Melanocyte of skin (primary cell): Measurements from ENCODE around the gene DMXL2. TPM values are rescaled to one million over a fixed set of nuclear protein-coding genes. Genes with fewer than 3 reads are reported as not detected.

ENCODE experiments used
- total RNA-seq, 2 donors: library from RNA; depleted of rRNA; stranded (reverse); fragments of >200 nt; gene quantifications; 2 replicates each; pipeline ENCODE4 v1.2.3, GENCODE V29; 2012

DMXL2 gene
- total RNA-seq = 100 to 1,000 TPM in 1 of 2 donors, 10 to 100 TPM in 1; 48.3 to 101 TPM

DNA sequence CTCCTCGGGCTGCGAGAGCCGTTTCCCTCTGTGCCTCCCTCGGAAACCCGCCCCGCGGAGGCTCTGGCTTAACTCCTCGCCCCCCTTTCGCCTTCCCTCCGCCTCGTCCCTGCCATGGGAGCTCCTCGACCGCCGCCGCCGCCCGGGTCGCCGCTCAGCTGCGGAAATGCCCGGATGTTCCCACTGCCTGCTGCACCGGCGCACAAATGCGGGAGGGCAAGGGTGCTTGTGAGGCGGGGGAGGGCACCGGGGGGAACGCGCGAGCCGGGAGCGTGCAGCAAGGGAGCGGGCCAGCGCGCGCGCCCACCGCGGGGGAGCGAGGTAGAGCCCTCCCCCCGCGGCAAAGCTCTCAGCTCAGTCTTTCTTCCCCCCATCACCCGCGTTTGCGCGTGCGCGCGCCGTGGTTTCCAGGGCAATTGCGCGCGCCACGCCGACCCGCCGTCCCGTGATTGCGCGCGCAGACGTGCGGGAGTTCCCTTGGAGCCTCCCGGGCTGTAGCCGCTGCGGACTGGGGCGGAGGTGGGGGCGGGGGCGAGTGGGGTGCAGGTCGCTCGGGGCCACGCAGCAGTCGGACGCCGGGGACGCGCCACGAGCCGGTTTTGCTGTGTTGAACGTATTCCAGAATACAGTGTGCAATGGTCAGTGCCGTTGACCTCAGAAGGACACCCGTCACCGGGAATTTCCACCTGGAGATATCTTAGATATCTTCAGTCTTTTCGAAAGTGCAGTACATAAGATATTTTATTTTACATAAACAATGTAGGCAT, at the start of gene DMXL2:
TSS of gene DMXL2 (minus strand) at position 168 of the 767 bp plus-strand sequence. CDS start 226 bp downstream, outside the sequence.

Other genes with a start within 250 kb of the DMXL2 start
- gene SCG3, start 58.7 kb upstream of the DMXL2 start, total RNA-seq = not detected
- 10 to 100 TPM; 13.1 to 19.3 TPM for gene LYSMD2, start 114.9 kb upstream of the DMXL2 start, total RNA-seq
- 10 to 100 TPM in 1 of 2 donors, 1 to 10 TPM in 1; 9.7 to 17.9 TPM for gene TMOD2, start 128.8 kb upstream of the DMXL2 start, total RNA-seq
- 10 to 100 TPM; 22.7 to 32.0 TPM for gene TMOD3, start 206.9 kb upstream of the DMXL2 start, total RNA-seq